Adrenal gland (tissue), 5 donors: ENCODE results near the gene MAML2.

Experiments used
- CTCF ChIP-seq, 6 experiments: fragments of 450-650 bp in 4 of 6; fragments of 200-600 bp in 2 of 6; sonication (generic) in 1 of 6; IDR thresholded peaks; 1 replicate in 5 of 6; 2 replicates in 1 of 6; pipeline versions ENCODE4 v1.5.1 to v1.8.0; 2016 to 2021; ENCODE audit warnings: antibody characterized with exemption in 6 of 6, mild to moderate bottlenecking in 2 of 6, moderate library complexity in 1 of 6
- POLR2A ChIP-seq, 2 donors: fragments of 450-650 bp; IDR thresholded peaks; one replicate each; pipeline ENCODE4 v1.6.1; 2017; ENCODE audit warnings: antibody characterized with exemption in 2 of 2, mild to moderate bottlenecking in 2 of 2, moderate library complexity in 1 of 2
- donor health status: DM: no; HTN: no; CAD: no.

- TF ChIP-seq CTCF (IDR thresholded peaks at IDR 0.05) (no peak), POLR2A (IDR thresholded peaks at IDR 0.05) (no peak)
Observed at GRCh38 chr11:95996621-95997235, 346.3 kb downstream of the MAML2 start.
